ENCODE results near the gene FUT8. TPM values are rescaled to one million over a fixed set of nuclear protein-coding genes. Genes with fewer than 3 reads are reported as not detected.

The FUT8 gene
- total RNA-seq, 1 donor from 2014 or later = 149 TPM

DNA sequence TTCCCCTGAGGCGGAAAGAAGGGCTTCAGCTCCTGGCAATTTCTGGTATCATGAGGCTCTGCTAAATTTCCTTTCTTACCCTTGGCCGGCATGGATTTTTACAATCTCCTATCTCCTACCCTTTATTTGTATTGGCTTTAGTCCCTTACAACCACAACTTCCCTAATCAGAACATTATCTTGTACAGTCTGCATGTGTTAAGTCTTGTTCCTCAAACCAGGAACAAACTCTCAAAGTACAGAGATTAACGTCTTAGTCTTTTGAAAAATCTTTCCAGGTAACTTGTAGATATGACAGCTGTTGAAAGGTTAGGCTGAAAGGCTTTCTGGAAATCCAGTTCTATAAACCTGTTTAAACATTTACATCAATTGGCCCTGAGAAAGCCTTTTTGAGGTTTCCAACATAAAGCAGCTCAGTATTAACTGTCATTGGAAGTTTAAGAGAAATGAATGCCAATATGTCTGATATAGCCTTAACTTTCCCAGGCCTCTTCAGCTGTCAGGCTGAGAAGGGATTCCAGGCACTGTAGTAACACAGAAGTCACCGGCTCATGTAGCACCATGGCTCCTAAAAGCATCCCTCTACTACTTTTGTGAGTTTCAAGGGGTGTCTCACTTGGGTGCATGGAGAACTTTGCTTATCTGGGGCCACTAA, 360.5 kb downstream of the FUT8 start:
- ATAC-seq (no peak), DNase-seq (ENCODE audit: low spot score) (no peak)
- intact Hi-C loops (cut with DNase I) = loop anchor here (5.0 kb wide), 1 partner anchor 1954 kb away; no protein-coding TSS in a partner anchor

DNA sequence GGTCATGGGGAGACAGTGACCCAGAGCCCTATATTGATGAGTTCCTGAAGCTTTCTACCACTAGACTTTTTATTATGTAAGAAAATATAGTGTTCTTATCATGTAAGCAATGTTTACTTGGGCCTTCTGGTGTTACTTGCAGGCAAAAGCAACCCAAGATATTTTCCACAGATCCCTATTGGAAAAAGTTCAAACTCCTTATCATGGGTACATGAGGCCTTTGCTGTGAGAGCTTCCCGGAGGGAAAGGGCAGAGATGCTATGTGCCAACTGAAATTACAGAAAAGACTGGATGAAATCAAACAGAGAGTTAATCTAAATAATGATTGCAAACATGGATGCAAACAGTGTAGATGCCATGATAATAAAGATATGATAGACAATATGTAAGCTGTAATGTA, 361.5 kb downstream of the FUT8 start:
- ATAC-seq = no peak
- no peak for DNase-seq (ENCODE audit: low spot score)
- intact Hi-C loops (cut with DNase I) = loop anchor here (5.0 kb wide), 1 partner anchor 1953 kb away; no protein-coding TSS in a partner anchor

DNA sequence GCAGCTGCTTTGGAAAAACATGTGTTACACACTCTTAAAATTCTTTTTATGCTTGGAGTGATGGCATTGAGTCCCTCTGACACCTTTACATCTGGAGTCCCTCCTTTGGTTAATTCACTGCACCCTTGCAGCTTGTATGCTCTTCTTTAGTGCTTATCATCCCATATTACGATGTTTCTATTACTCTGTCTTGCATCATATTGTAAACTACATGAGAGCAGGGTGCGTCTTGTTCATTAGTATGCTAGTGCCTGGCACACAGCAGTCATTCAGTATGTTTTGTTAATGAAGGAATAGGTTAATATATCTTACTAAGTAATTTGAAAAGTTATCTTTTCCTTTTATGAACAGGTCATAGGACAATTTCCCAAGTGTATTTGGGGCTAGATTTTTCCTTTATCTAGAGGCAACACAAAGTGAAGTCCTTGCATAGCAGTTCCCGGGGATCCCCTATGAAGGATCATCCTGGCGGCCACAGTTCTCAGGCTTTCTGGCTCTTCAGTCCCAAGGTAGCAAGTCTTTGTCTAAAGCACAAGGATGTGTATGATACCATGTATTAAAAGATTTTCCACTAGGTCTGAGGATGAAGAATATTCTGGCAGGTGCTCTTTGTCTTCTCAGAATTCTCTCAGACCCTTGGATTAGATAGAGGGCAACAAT, 363.8 kb downstream of the FUT8 start:
- no peak for DNase-seq (ENCODE audit: low spot score)
- no peak for ATAC-seq
- intact Hi-C loops (cut with DNase I) = no loop called here

DNA sequence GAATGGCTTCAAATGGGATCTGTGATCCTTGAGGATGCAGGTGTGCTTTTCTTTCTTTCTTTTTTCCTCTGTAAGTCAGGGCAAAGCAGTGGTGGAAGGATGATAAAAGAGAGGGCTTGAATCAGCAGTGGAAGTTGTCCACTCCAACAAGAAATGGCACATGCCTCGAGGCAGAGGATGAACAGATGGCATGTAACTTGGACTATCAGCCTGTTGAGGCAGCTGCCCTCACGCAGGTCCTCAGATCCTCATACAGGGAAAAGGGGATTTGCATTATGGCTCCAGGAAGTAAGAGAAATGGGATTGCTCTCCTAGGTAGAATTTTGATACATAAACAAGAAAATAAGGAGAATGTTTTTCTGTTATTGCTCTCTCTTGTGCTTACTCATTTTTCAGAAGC, 368.0 kb downstream of the FUT8 start:
- intact Hi-C loops (cut with DNase I) = no loop called here
- ATAC-seq (no peak), DNase-seq (ENCODE audit: low spot score) (no peak)

DNA sequence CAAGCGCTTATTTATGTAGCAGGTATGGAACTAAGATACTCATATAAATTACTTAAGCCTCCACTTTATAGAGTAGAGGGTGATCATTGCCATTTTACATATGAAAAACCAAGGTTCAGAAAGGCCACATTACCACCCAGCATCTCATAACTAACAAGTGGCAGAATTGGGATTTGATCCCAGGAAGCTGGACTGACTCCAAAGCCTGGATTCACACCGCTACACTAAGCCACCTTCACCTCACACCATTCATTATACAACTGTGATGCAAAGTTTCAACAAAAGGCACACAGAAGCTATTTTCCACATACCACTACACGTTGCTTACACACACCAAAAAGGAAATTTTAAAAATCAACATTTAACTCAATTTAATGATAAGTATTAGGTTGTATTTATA, 370.6 kb downstream of the FUT8 start:
- intact Hi-C loops (cut with DNase I) = no loop called here

DNA sequence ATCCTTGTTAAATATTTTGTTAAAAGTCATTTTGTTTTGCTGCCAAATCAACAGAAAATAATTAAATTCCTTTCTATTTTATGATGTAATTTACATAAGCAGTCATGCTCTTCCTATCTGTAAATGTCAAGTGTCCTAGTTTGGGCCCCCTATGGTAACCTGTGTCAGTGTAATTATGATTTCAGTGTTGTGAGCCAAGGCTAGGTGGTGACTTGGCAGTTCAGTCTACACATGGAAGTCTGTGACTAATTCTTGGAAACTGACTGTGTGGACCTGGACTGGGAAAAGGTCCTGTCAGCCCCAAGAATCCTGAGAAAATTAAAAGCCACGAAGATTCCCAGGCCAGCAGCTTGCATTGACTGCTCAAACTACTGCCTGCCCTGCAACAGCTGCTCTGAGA, 371.0 kb downstream of the FUT8 start:
- no peak for DNase-seq (ENCODE audit: low spot score)
- intact Hi-C loops (cut with DNase I) = no loop called here
- ATAC-seq = no peak

More for the DNA sequence above, 370.6 kb downstream of the FUT8 start:
- no peak for ATAC-seq
- no peak for DNase-seq (ENCODE audit: low spot score)

DNA sequence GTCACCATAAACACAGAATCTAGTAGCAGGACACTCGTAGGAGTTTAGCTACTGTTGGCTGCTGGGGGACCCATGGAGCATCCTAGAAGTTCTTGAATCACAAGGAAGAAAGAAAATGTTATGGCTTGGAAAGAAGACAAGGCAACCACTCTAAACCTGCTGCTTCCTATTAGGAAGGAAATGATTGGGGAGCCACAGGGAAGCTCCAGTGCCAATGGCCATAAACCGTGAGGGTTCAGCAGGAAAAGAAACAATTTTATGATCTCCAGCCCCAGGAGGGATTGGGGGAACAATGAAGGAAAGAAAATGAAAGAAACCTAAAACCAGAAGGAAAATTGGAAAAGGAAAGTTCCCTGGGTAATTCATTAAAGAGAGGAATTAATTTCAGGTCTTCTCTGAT, 372.0 kb downstream of the FUT8 start:
- ATAC-seq = no peak
- intact Hi-C loops (cut with DNase I) = no loop called here
- DNase-seq (ENCODE audit: low spot score) = no peak

DNA sequence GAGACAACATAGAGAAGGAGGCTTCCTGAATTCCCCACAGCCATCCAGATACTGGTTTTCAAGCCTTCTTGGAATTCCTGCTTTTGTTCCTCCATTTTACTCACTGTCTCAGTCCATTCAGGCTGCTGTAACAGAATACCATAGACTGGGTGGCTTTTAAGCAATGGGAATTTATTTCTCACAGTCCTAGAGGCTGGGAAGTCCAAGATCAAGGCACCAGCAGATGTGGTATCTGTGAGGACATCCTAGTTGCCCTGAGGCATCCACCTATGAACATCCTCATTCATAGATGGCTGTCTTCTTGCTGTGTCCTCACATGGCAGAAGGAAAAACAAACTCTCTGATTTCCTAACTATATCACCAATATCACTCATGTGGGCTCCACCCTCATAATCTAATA, 374.9 kb downstream of the FUT8 start:
- intact Hi-C loops (cut with DNase I) = no loop called here
- ATAC-seq (no peak), DNase-seq (ENCODE audit: low spot score) (no peak)

DNA sequence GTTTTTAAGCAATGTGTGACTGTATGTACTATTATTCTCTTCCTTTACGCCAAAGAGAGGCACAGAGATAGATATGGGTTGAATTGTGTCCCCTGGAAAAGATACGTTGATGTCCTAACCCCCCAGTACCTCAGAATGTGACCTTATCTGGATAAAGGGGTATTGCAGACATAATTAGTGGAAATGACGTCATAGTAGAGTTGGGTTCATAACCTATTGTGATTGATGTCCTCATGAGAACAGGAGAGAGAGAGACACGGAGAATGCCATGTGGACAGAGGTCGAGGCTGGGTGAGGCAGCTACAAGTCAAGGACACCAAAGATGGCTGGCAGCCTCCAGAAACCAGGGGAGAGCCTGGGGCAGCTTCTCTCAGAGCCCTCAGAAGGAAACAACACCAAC, 376.3 kb downstream of the FUT8 start:
- intact Hi-C loops (cut with DNase I) = no loop called here
- ATAC-seq (no peak), DNase-seq (ENCODE audit: low spot score) (no peak)

DNA sequence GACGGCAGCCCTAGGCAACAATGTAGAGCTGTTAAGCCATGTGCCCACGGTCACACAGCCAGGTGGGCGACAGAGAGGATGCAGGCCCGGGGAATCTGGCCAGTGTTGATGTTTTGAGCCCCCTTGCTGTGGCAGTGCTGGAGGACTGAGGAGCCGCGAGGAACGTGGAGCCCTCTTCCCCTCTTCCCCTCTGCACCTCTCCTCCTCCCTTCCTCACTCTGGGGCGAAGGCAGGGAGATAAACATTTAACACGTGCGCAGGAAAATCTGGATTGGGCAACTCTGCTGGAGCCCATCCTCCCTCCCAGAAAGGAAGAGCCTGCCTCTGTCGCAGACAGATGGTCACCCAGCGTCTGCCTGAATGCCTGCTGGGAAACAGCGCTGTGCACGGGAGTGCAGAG, 376.8 kb downstream of the FUT8 start:
- intact Hi-C loops (cut with DNase I) = no loop called here
- ATAC-seq (no peak), DNase-seq (ENCODE audit: low spot score) (no peak)

DNA sequence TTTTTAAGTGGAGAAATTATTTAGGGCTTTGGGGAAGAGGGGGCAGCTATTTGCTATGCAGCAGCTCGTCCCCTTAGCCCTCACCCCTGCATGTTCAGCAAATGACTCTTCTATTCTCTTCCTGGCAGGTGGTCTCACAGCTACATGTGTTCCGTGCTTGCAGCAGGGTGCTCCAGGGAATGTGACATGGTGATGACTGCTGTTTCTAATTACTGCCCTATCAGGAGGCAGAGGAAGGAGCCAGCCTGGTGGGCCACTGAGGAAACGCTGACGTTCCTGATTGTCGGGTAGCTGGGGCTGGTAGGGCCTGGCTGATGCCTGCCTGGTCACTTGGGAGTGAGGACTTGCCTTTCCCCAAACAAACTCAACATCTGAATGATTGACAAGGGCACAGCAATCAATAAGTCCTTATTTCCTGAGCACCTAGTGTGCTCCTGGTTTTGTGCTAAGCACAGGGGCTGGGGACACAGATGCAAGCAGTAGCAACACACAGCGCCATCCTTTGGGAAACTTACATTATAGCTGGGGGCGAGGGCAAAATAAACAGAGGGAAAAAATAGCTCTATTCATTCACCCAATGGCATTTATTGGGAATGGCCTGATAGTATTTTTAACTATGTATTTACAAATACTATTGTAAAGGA, 377.8 kb downstream of the FUT8 start:
- intact Hi-C loops (cut with DNase I) = no loop called here
- DNase-seq (ENCODE audit: low spot score) (no peak), ATAC-seq (no peak)

DNA sequence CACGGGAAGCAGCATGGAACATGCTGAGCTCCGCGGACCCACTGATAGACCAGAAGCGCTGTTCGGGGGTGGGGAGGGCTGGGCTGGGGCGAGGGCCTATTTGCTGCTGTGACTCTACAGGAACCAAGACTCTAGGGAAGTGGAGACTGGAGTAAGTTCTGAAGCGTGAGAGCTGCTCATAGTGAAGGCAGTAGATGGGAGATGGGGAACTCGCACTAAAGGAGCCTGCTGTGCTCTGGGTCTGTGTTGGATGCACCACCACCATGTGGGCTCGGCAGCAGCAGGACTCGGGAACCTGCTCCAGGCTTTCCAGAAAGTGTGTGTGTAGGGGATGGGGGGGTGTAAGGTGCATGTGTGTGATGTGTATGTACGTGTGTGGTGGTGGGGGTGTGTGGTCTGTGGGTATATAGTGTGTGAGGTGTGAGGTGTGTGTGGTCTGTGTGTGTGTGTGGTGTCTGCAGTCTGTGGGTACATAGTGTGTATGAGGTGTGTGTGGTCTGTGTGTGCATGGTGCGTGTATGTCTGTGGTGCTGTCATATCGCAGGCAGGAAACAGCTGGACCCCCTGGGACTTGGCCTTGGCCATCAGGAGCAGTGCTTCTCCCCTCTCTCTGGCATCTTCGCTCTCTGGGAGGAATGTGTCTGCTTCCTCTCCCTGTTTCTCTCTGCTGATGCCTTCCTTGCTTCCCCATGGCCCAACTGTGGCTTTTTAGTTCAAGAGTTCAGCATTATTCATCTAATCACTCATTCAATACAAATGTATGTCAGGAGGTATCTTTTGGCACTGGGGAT, 378.9 kb downstream of the FUT8 start:
- ATAC-seq (no peak), DNase-seq (ENCODE audit: low spot score) (no peak)
- intact Hi-C loops (cut with DNase I) = no loop called here

DNA sequence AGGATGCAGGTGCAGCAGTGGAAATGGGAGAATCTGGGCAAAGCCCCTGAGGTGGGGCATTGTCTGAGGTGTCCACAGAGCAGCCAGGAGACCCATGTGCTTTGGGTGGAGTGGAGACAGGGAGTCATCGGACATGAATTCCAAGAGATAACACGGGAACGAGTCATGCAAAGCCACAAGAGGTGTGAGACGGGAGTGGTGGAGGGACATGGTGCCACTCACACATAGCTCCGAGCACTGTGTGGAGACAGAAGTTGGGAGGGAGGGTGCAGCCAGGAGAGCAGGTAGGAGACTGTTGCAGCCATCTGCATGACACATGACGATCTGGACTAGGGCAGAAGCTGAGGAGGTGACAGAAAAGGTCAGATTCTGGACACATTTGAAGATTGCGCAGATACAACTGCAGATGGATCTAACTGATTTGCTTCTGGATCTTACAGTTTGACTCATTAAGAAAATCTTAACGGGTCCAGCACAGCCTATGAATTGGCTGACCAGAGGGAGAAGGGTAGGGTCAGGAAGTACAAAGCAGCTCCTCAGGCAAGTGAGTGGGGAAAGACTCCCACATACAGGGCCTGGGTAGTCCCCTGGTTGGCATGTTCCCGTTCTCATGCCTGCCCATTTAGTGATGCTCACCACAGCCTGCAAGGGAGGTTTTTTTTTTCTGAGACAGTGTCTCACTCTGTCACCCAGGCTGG, 379.8 kb downstream of the FUT8 start:
- intact Hi-C loops (cut with DNase I) = no loop called here
- no peak for ATAC-seq
- no peak for DNase-seq (ENCODE audit: low spot score)

Small RNAs within 50 kb of the gene (microRNA-seq; reads per million reads assigned to microRNA genes)
- 1.1 reads per million for gene MIR625

All from sciatic nerve (tissue), 2 donors.